Mucosa of stomach (tissue), 1 donor: Measurements from ENCODE around the gene SELENON.

ENCODE experiments used
- H3K27me3 ChIP-seq: one replicate; pipeline ENCODE4 v1.7.0; 2013; ENCODE audit warnings: mild to moderate bottlenecking, low read length; ENCODE audit not compliant: control insufficient read depth, insufficient read depth
- H3K36me3 ChIP-seq: one replicate; pipeline ENCODE4 v1.7.0; 2013; ENCODE audit warnings: low read length; ENCODE audit not compliant: control insufficient read depth, insufficient read depth
- H3K4me1 ChIP-seq: one replicate; pipeline ENCODE4 v1.7.0; 2013; ENCODE audit warnings: mild to moderate bottlenecking, low read length; ENCODE audit not compliant: control insufficient read depth, insufficient read depth
- H3K4me3 ChIP-seq: one replicate; pipeline ENCODE4 v1.7.0; 2013; ENCODE audit warnings: low read length
- H3K9ac ChIP-seq: one replicate; pipeline ENCODE4 v1.7.0; 2013; ENCODE audit warnings: mild to moderate bottlenecking, low read length, moderate library complexity
- H3K9me3 ChIP-seq: one replicate; pipeline ENCODE4 v1.7.0; 2013; ENCODE audit warnings: mild to moderate bottlenecking, low read length, moderate library complexity; ENCODE audit not compliant: control insufficient read depth
- donor health status: Pancreatic carcinoma.

SELENON gene

DNA sequence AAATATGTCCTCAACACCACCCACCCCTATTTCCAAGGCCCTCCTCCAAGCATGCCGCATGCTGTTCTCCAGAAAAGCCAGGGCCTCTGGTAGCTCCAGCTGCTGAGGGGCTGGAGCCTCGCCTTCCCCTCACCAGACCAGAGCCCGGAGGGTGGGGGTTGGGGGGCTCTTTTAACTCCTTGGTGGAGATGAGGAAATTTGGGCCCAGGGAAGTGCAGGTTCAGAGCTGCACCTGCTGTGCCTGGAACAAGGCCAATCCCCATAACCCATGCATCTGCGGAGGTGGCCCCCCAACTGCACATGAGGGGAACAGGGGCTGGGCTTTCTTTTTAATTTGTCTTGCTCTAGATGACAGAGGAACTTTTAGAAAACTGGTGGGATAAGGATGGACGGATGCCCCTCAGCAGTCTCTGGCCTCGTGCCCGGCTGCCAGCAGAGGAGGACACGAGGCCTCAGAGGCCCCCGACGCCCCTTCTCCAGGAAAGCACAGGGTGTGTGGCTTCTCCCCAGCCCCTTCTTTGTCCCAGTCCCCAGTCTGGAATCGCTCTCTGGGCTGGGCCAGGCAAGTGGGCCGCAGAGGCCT lies 550 bp upstream of the SELENON start:
- H3K9ac ChIP-seq = peak overlapping the region; percentile 63
- peaks cover 35% of the 10 kb centered on the region for H3K4me1 ChIP-seq
- no peaks in the 10 kb centered on the region for H3K36me3 ChIP-seq
- no peaks in the 10 kb centered on the region for H3K27me3 ChIP-seq
- no peaks in the 10 kb centered on the region for H3K9me3 ChIP-seq
- H3K4me3 ChIP-seq = no peak overlapping the region

DNA sequence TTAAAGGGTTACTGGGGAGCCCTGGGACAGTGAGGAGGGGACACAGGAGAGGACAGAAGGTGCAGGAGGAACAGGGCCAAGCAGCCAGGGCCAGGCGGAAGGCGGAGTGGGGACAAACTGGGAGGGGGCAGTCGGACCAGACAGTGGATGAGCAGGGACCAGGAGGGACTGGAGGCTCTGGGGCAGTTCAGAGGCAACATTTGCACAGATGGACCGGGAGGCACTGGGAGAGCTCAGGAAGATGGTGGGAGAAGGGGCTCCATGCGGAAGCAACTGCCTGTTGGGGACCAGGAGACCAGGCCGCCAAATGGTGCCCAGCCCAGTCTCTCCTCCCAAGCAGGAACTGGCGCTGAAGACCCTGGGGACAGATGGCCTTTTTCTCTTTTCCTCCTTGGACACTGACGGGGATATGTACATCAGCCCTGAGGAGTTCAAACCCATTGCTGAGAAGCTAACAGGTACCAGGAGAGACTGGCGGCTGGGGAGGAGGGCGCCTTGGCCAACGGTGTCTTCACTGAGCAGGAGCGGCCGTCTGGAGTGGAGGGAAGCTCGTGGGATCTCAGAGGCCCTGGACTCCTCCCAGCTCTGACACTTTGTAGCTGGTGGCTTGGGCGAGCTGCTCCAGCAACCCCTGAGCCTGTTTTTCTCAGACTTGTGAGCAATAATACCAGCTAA lies 847 bp downstream of the SELENON start:
- no peaks in the 10 kb centered on the region for H3K9me3 ChIP-seq

DNA sequence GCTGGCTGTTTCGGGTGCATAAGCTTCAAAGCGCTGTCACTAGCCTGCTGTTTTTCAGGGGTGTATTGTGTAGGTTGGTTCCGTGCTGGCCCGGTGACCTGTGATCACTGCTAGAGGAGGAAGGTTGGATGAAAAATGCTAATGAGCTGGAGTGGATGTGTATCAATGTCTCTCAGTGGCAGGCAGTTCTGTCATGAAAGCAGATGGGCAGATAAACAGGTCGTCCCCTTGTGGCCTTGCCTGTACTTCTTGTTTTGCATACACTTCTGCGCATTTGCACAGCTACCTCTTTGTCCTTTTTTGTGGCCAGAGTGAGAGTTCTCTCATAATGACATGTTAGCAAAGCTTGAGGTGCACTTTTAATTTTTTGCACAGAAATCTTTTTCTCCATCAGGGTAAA lies 2.9 kb downstream of the SELENON start:
- no peaks in the 10 kb centered on the region for H3K9me3 ChIP-seq
- no peaks in the 10 kb centered on the region for H3K27me3 ChIP-seq
- no peak overlapping the region for H3K4me3 ChIP-seq
- H3K36me3 ChIP-seq = no peaks in the 10 kb centered on the region
- peaks cover 13% of the 10 kb centered on the region for H3K4me1 ChIP-seq
- no peak overlapping the region for H3K9ac ChIP-seq

More for the DNA sequence above, 847 bp downstream of the SELENON start:
- H3K36me3 ChIP-seq = no peaks in the 10 kb centered on the region
- H3K4me3 ChIP-seq = no peak overlapping the region
- peaks cover 27% of the 10 kb centered on the region for H3K4me1 ChIP-seq
- H3K9ac ChIP-seq = peak overlapping the region; percentile 81
- no peaks in the 10 kb centered on the region for H3K27me3 ChIP-seq

DNA sequence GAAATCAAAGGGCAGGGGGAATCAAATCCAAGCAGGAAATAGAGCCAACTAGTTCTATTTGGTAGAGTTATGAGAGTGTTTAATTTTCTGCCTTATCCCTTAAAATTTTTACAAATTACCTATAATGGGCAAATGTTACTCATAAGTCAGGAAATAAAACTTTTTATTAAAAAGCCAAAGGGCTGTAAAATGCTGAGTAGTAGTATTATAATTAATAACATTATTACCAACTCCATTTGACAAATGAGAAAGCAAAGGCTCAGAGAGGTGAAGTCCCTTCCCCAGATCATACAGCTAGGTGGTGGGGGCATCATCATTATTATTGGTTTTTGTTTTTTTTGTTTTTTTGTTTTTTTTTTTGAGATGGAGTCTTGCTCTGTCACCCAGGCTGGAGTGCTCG lies 3.4 kb downstream of the SELENON start:
- no peak overlapping the region for H3K4me3 ChIP-seq
- H3K36me3 ChIP-seq = no peaks in the 10 kb centered on the region
- no peak overlapping the region for H3K9ac ChIP-seq
- no peaks in the 10 kb centered on the region for H3K27me3 ChIP-seq
- H3K9me3 ChIP-seq = no peaks in the 10 kb centered on the region
- peaks cover 13% of the 10 kb centered on the region for H3K4me1 ChIP-seq

DNA sequence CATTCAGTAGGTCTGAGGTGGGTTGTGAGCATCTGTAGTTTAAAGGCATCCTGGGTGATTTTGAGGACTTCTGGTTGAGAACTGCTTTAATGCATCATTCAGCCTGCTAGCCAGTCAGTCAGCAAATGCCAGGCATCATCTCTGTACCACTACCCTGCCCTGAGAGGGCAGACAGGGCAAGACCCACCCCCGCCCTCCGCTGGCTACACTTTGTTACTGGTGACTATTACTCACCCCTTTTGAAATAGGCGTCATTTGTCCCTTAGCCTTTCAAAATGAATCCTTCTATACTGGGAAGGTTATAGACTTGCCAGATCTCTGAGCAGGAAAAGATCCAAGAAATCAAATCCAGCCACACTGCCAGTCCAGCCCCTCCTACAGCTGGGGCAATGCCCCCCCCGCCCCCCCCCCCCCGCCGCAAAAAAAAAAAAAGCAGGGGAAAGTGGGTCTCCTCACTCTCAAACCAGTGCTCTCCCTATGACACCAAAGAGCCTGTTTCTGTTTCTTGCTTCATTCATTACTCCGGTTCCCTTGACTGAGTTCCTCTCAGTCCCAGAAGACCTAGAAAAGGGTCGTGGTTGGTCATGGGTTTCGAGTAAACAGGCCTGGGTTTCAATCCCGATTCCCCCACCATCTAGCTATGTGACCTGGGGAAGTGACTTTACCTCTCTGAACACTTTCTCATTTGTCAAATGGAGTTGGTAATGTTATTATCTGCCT lies 4.4 kb downstream of the SELENON start:
- Histone ChIP-seq H3K9ac (no peak overlapping the region), H3K4me3 (no peak overlapping the region), H3K36me3 (no peaks in the 10 kb centered on the region), H3K9me3 (no peaks in the 10 kb centered on the region), H3K27me3 (no peaks in the 10 kb centered on the region), H3K4me1 (peaks cover 10% of the 10 kb centered on the region)

DNA sequence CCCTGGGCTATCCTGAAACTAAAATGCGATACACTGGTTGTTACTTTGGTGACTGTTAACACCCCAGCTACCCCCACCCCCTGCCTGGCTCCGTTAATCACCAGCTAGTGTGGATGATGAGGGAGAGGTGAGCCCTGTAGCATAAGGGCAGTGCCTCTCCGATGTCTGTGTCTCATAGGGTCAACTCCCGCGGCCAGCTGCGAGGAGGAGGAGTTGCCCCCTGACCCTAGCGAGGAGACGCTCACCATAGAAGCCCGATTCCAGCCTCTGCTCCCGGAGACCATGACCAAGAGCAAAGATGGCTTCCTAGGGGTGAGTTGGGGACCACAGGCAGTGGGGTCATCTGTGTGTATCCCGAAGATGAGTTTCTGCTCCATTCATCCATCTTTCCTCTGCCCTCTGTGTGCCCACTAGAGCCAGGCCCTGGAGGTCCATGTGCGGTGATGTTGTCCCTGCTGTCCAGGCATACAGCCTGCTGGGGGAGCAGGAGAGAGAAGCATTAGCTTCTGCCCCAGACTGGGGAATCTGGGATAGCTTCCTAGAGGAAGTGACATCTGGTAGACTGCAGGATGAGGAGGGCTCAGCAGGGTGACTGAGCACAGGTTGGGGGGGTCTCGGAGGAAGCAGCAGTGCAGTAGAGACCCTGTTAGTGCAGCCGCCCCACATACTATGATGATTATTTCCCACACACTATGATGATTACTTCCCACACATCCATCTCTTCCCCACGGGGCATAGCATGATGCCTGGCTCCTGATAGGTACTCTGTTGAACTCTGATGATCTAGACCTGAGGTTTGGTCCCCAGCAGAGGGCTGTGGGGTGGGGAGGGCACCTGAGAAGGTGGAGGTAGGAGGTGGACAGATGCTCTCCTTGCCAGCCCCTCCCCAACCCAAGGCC lies 5.2 kb downstream of the SELENON start:
- peaks cover 7% of the 10 kb centered on the region for H3K4me1 ChIP-seq
- no peaks in the 10 kb centered on the region for H3K36me3 ChIP-seq
- no peaks in the 10 kb centered on the region for H3K9me3 ChIP-seq
- H3K4me3 ChIP-seq = no peak overlapping the region
- H3K9ac ChIP-seq = no peak overlapping the region
- no peaks in the 10 kb centered on the region for H3K27me3 ChIP-seq

DNA sequence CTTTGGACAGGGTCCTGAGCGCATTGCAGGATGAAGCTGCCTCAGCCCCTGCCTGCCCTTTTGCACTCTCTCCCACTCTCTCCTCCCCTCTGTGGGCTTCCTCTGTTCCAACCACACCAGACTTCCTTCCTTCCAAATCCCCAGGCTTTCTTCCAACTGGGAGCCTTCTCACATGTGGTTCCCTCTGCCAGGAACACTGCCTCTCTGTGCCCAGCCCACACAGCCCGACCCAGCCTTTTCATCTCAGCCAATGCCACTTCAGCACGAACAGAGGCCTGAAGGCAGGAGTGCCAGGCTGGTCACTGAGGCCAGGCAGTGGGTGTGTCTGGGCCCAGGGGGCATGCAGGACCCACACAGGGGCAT lies 5.9 kb downstream of the SELENON start:
- H3K9ac ChIP-seq = no peak overlapping the region
- no peaks in the 10 kb centered on the region for H3K27me3 ChIP-seq
- no peaks in the 10 kb centered on the region for H3K36me3 ChIP-seq
- H3K9me3 ChIP-seq = no peaks in the 10 kb centered on the region
- no peak overlapping the region for H3K4me3 ChIP-seq
- peaks cover 5% of the 10 kb centered on the region for H3K4me1 ChIP-seq

DNA sequence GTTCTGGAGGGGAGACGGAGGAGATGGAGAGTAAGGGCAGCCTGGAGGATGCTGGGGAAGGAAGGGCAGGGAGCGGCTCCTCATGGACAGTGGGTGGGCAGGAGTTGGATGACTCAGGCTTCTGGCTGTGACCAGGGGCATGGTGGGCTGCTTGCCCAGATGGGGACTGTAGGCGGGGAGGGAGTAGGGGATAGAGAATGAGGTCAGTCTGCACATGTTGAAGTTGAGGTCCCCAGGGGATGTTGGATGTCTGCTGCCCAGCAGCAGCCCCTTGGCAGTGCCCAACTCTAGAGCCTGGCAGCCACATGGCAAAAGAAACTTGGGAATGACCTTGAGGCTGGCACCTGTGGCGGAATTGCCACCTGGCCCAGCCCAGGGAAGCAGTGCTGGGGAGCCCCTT lies 6.4 kb downstream of the SELENON start:
- no peaks in the 10 kb centered on the region for H3K27me3 ChIP-seq
- no peak overlapping the region for H3K9ac ChIP-seq
- H3K4me1 ChIP-seq = no peaks in the 10 kb centered on the region
- no peaks in the 10 kb centered on the region for H3K9me3 ChIP-seq
- H3K36me3 ChIP-seq = no peaks in the 10 kb centered on the region
- no peak overlapping the region for H3K4me3 ChIP-seq

DNA sequence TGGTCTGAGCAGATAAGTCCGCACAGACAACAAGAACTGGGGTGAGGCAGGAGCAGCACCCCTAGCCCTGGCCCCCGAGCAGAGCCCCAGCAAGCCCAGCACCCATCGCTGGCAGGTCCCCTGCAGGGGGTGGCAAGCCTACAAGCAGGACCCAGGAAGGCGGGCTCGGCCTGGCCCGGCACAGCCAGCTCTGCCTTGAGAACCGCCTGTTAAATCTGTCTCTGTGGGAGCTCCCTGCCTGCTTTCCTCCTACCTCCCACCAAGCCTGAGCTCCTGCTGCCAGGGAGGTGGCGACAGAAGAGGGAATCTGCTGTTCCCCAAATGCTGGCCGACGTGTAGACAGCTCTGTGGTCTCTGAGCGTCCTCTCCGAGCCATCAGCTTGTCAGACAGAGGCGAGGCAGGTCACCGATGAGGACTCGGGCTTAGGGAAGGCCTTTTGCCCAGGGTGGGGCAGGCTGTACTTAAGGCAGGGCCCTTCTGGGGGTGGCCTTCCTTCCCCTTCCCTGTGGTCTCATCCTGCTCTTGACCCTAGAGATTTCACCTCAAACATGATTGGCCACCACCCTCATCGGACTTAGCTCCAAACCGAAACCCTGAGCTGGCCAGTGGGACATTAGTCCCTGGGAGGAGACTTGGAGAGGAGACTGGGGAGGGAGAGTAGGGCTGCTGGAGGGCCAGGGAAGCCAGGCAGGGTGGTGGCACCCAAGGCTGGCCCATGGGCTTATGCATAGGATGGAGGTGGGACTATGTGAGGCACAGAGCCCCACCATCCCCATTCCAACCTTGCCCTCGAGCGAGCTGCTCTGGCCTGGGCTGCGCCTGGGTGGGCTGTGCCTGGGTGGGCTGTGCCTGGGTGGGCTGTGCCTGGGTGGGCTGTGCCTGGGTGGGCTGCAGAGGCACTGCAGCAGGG lies 7.7 kb downstream of the SELENON start:
- H3K4me1 ChIP-seq = no peaks in the 10 kb centered on the region

DNA sequence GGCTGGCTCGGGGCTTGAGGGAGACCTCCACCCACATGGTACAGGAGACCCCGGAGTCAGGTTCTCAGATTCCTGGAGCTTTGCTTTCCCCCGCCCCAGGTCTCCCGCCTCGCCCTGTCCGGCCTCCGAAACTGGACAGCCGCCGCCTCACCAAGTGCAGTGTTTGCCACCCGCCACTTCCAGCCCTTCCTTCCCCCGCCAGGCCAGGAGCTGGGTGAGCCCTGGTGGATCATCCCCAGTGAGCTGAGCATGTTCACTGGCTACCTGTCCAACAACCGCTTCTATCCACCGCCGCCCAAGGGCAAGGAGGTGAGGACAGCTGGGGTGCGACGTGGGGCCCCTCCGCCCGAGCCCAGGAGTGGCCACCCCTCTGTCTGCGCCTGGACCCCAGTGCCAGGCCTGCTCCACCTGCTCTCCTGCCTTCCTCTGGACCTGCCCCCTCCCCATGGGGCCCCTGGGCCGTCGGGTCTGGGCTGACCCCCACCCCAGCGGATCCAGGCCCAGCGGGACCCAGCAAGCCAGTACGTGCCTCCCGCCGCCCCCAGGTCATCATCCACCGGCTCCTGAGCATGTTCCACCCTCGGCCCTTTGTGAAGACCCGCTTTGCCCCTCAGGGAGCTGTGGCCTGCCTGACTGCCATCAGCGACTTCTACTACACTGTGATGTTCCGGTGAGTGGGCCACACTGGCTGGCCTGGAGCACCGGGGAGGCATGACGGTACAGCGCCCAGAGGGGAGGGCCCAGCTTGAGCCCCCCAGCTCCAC lies 8.7 kb downstream of the SELENON start:
- no peaks in the 10 kb centered on the region for H3K36me3 ChIP-seq
- H3K4me1 ChIP-seq = no peaks in the 10 kb centered on the region
- H3K9me3 ChIP-seq = no peaks in the 10 kb centered on the region
- H3K27me3 ChIP-seq = no peaks in the 10 kb centered on the region
- H3K9ac ChIP-seq = no peak overlapping the region
- no peak overlapping the region for H3K4me3 ChIP-seq

More for the DNA sequence above, 7.7 kb downstream of the SELENON start:
- H3K9me3 ChIP-seq = no peaks in the 10 kb centered on the region
- no peak overlapping the region for H3K4me3 ChIP-seq
- no peaks in the 10 kb centered on the region for H3K27me3 ChIP-seq
- no peaks in the 10 kb centered on the region for H3K36me3 ChIP-seq
- no peak overlapping the region for H3K9ac ChIP-seq
